ENCODE data around the gene CNNM4. TPM values are rescaled to one million over a fixed set of nuclear protein-coding genes. Genes with fewer than 3 reads are reported as not detected.
A peak's percentile ranks its signal among the peaks of the same experiment; 100 is the strongest.
"Not testable (repeated sequence)": the region's sequence is repeated elsewhere in the genome, so short reads cannot be mapped to it uniquely, and the experiment has no call there.

Gene CNNM4
- total RNA-seq, 2 experiments from 2014 or later: 8.2 to 8.3 TPM

DNA sequence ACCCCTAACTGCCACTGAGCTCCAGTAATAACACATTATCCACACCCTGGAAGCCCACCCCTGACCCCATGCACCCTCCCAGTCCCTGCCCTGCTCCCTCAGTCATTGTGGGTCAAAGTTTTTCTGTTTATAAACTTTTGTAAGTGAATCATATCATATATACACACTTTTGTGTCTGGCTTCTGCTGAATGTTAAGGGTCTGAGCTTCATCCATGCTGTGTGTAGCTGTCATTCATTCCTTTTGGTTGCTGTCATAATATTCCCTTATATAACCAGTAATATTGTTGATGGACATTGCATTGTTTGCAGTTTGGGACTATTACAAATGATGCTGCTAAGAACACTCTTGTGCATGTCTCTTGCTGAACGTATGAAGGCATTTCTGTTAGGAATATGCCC, 14.5 kb downstream of the CNNM4 start:
- ChIA-PET POLR2A (no interaction called here), CTCF (interaction anchor here (1.8 to 3.5 kb wide), 3 partner anchors 9 to 25 kb away, joined by 6 to 23 read pairs (median 10); partner anchors contain the start of gene CNNM4)
- no peaks in the 10 kb centered on the region for H3K36me3 Mint-ChIP-seq (ENCODE audit: low read depth)
- no peak for DNase-seq
- no peaks in the 10 kb centered on the region for H3K27me3 Mint-ChIP-seq
- H3K4me3 Mint-ChIP-seq: peak overlapping the region; percentile 2
- H3K27ac Mint-ChIP-seq: peak overlapping the region; percentile 44
- H3K4me1 Mint-ChIP-seq: peaks cover 29% of the 10 kb centered on the region
- H3K9me3 Mint-ChIP-seq: no peaks in the 10 kb centered on the region

DNA sequence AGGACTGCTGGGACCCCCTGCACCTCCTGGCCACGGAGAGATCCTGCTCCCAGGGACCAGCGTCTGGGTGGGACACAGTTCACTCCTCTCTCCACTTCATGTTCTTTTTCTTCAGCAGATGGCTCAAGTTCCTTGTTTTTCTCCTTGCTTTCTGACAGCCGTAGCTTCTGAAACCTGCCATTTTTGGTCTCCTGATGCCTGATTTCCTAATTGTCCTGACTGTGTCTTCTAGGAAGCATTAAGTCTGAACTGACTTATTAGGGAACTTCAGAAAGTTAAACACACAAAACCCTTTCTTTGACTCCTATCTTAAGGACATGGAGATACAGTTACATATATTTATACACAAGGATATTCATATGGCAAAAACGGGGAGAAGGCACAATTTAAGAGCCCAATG, 22.7 kb downstream of the CNNM4 start:
- no peaks in the 10 kb centered on the region for H3K9me3 Mint-ChIP-seq
- CTCF ChIA-PET: interaction anchor here (1.0 to 2.3 kb wide), 2 partner anchors 8 to 22 kb away, joined by 3 to 10 read pairs; no protein-coding TSS in a partner anchor

DNA sequence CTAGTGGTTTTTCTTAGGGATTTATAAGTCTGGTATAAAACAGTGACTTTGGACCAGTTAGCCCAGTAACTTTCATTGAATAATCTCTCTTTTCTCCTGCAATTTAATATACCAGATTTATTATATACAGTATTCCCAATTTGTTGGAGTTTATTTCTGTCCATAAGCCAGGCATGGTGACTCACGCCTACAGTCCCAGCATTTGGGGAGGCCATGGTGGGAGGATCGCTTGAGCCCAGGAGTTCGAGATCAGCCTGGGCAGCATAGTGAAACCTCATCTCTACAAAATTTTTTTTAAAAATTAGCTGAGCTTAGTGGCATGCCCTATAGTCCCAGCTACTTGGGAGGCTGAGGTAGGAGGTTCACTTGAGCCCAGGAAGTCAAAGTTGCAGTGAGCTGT, 26.7 kb downstream of the CNNM4 start:
- no peak overlapping the region for H3K27ac Mint-ChIP-seq
- no peaks in the 10 kb centered on the region for H3K9me3 Mint-ChIP-seq
- DNase-seq: no peak
- H3K4me1 Mint-ChIP-seq: no peaks in the 10 kb centered on the region
- CTCF ChIA-PET: interaction anchor here (0.9 to 1.5 kb wide), 4 partner anchors 19 to 166 kb away, joined by 3 to 5 read pairs (median 3); partner anchors contain the start of gene CNNM4
- no peak overlapping the region for H3K4me3 Mint-ChIP-seq
- peaks cover 2% of the 10 kb centered on the region for H3K27me3 Mint-ChIP-seq
- H3K36me3 Mint-ChIP-seq (ENCODE audit: low read depth): no peaks in the 10 kb centered on the region
- POLR2A ChIA-PET: no interaction called here

More for the DNA sequence above, 22.7 kb downstream of the CNNM4 start:
- H3K4me1 Mint-ChIP-seq: no peaks in the 10 kb centered on the region
- POLR2A ChIA-PET: interaction anchor here (0.7 kb wide), 1 partner anchor 183 kb away, joined by 3 read pairs; no protein-coding TSS in a partner anchor
- H3K27ac Mint-ChIP-seq: no peak overlapping the region
- H3K4me3 Mint-ChIP-seq: no peak overlapping the region
- peaks cover 2% of the 10 kb centered on the region for H3K27me3 Mint-ChIP-seq
- DNase-seq: no peak
- no peaks in the 10 kb centered on the region for H3K36me3 Mint-ChIP-seq (ENCODE audit: low read depth)

DNA sequence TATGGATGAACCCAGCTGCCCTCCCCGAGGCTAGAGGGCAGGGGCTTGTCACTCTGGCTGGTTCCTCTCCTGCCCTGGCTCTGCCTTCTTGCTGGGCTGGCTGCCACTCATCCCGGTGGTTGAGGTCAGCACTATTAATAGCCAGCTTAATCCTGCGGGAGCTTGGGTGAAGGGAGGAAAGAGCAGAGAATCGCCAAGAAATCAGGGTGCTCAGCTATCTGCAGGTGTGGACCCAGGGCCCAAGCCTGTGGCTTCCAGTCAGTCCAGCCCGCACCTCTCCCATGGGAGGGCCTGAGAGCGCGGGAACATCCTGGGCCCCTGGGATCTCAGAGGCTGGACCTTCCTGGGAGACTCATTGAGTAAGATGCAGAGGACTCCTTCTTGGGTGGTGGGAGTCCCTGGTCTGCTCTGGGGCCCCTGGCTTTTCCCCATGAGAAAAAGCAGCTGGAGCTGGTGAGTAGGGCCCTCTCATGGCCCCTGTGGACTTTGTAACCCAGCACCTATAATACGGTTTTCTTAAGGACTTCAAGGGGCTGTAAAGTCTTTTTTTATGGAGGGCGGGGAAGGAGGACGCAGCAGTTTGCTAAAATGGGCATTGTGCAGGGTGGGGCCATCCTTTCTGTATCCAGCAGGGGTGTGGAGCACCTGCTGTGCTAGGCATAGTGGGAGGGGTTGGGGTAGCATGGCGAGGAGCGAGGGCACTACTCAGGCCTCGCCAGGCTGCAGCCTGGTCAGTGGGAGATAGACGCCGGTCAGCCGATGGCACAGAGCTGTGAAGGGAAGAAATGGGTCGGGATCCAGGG, 27.9 kb downstream of the CNNM4 start:
- H3K4me1 Mint-ChIP-seq: no peaks in the 10 kb centered on the region
- ChIA-PET CTCF (interaction anchor here (1.1 to 1.9 kb wide), 4 partner anchors 10 to 27 kb away, joined by 3 to 5 read pairs (median 4); partner anchors contain the start of gene CNNM4), POLR2A (no interaction called here)
- H3K9me3 Mint-ChIP-seq: no peaks in the 10 kb centered on the region
- H3K4me3 Mint-ChIP-seq: no peak overlapping the region
- no peak for DNase-seq
- no peaks in the 10 kb centered on the region for H3K27me3 Mint-ChIP-seq
- no peaks in the 10 kb centered on the region for H3K36me3 Mint-ChIP-seq (ENCODE audit: low read depth)
- H3K27ac Mint-ChIP-seq: no peak overlapping the region

DNA sequence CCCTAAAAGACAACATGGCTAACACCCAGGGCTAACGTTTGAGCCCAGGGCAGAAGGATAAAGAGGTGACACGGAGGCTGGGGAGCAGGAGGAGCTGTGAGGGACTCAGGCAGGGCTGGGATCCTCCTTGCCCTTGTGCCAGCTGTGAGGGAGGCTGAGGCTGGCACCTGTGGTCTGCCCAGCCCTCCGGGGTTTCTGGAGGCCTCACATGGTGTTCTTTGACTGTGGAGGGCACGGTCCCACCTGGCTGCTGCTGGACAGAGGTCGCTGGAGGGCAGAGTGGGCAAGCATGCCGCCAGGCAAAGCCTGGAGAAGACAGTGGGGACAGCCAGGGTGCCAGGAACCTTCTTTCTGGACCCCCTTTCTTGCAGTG, 28.5 kb downstream of the CNNM4 start:
- Mint-ChIP-seq H3K27me3 (no peaks in the 10 kb centered on the region), H3K9me3 (no peaks in the 10 kb centered on the region), H3K4me1 (no peaks in the 10 kb centered on the region), H3K36me3 (ENCODE audit: low read depth) (no peaks in the 10 kb centered on the region), H3K27ac (no peak overlapping the region), H3K4me3 (no peak overlapping the region)
- POLR2A ChIA-PET: no interaction called here
- CTCF ChIA-PET: interaction anchor here (1.9 kb wide), 1 partner anchor 11 kb away, joined by 4 read pairs; no protein-coding TSS in a partner anchor
- DNase-seq: no peak

DNA sequence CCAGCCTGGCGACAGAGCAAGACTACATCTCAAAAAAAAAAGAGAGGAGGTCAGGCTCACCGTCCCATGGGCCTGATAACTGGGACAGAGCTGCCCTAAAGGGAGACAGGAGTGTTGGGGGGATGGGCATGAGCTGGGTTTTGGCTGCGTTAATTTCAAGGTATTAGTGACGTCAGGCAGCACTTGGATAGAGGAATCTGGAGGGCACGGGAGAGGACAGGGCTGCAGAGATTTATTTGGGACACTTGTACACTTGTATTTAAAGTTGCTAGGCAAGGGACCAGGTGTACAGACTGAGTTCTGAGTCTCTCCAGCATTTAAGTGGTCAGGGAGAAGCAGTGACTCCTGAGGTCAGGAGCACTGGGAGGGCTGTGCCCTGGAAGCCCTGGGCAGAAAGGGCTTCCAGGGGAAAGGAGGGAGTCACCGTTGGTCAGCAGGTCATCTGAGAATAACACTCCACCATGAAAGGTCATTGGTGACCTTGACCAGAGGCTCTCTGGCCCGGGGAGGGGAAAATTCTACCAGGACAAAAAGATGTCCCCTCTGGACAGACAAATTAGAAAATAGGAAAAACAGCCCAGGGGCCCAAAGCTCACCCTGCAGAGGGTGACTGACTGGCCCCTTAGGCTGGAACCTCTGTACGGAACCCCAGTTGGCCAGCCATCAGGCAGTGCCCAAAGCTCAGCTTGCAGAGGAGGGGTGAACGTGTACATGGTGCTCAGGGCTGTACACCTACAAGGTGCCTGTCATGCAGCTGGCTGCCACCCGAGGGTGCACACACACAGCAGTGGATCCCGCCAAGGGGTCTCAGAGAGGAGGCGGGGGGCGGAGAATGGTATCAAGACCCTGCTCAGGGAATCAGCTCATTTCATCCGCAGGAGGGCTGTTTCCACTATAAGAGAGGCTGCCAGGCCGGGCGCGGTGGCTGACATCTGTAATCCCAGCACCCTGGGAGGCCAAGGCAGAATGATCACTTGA, 32.4 kb downstream of the CNNM4 start:
- Mint-ChIP-seq H3K27ac (no peak overlapping the region), H3K4me1 (no peaks in the 10 kb centered on the region), H3K9me3 (no peaks in the 10 kb centered on the region), H3K27me3 (no peaks in the 10 kb centered on the region), H3K4me3 (no peak overlapping the region), H3K36me3 (ENCODE audit: low read depth) (no peaks in the 10 kb centered on the region)
- no peak for DNase-seq
- ChIA-PET CTCF (no interaction called here), POLR2A (interaction anchor here (0.6 to 0.7 kb wide), 2 partner anchors 168 to 199 kb away, joined by 3 to 4 read pairs; no protein-coding TSS in a partner anchor)

DNA sequence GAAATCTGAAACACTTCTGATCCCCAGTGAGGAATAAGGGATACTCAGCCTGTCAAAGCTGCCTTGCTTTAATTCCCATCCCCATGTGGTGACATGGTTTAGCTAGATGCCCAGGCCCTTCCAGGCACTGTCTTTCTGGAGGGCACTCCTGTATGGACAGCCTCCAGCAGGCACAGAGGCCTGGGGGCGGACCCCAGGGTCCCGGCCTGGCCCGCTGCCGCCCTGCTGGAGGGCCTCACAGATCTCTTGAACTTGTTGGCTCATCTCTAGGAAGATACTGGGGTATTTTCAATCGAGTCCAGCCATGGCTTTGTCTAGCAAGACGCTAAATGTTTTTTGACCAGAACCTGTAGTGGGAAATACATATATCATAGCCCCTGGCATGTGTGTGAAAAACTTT, 34.4 kb downstream of the CNNM4 start:
- H3K27ac Mint-ChIP-seq: no peak overlapping the region
- DNase-seq: no peak
- no peak overlapping the region for H3K4me3 Mint-ChIP-seq
- CTCF ChIA-PET: no interaction called here
- H3K36me3 Mint-ChIP-seq (ENCODE audit: low read depth): no peaks in the 10 kb centered on the region
- no peaks in the 10 kb centered on the region for H3K4me1 Mint-ChIP-seq
- POLR2A ChIA-PET: no interaction called here
- H3K27me3 Mint-ChIP-seq: no peaks in the 10 kb centered on the region
- no peaks in the 10 kb centered on the region for H3K9me3 Mint-ChIP-seq

DNA sequence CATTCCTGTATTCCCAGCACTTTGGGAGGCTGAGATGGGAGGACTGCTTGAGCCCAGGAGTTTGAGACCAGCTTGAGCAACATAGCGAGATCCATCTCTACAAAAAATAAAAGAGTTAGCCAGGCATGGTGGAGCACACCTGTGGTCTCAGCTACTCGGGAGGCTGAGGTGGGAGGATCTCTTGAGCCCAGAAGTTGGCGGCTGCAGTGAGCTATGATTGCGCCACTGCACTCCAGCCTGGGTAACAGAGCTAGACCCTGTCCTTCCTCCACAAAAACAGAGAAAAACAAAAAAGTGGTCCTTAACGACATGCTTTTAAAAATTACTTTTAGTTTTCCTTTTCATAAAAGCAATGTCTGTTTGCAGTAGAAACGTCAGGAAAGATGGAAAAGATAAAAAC, 35.8 kb downstream of the CNNM4 start:
- H3K4me1 Mint-ChIP-seq; CTCF ChIA-PET; H3K27me3 Mint-ChIP-seq; H3K4me3 Mint-ChIP-seq; POLR2A ChIA-PET; H3K9me3 Mint-ChIP-seq; H3K27ac Mint-ChIP-seq; H3K36me3 Mint-ChIP-seq (ENCODE audit: low read depth); DNase-seq: not testable (repeated sequence)

DNA sequence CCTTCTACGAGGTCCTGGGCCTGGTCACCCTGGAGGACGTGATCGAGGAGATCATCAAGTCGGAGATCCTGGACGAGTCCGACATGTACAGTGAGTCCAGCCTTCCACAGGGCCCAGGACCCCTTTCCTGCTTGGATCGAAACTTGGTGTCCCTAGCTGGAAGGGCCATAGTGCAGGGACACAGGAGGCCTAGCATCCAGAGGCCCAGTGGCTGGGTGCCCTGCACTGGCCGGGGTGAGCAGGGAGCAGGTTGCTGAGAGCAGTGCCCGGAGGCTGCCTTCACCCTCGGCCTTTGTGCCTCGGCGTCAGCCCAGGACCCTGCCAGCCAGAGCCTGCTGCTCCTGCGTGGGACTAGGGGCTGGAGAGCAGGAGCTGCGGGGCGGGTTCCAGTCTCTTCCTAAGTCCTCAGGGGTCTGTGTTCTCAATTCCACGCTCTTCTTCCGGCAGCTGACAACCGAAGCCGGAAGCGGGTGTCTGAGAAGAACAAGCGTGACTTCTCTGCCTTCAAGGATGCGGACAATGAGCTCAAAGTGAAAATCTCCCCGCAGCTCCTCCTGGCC, 36.4 kb downstream of the CNNM4 start:
- Mint-ChIP-seq H3K27ac (no peak overlapping the region), H3K4me3 (no peak overlapping the region)
- CTCF ChIA-PET: interaction anchor here (1.0 kb wide), 1 partner anchor 48 kb away, joined by 3 read pairs; no protein-coding TSS in a partner anchor

DNA sequence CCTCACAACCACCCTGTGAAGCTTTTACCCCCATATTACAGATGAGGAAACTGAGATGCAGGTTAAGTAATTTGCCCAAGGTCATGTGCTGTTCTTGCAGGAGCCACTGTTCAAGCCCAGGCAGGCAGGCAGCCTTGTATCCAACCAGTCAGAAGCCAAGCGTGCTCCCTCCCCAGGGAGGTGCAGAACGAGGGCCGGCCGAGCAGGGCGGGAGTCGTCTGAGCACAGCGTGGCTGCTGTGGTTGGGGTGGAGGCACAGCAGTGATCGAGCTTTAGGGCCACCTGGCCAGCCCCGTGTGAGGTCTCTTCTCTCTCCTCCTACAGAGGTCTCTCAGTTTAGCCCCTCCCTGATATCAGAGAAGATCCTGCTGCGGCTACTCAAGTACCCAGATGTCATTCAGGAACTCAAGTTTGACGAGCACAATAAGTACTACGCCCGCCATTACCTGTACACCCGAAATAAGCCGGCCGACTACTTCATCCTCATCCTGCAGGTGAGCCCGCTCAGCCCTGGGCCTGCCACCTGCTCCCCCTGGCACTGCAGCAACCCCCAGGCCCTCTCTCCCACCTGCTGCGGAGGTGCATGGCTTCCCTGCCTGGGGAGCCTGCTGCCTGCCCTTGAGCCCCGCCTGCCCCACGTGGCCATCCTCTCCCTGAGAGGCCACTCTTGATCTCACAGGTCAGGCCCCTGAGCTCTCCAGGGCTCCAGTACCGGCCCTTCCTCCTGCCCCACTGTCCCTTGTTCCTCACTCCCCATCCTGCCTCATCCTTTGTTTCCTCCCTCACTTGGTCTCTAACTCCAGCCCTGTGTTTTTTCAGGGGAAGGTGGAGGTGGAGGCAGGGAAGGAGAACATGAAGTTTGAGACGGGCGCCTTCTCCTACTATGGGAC, 38.3 kb downstream of the CNNM4 start:
- POLR2A ChIA-PET: no interaction called here
- no peak overlapping the region for H3K4me3 Mint-ChIP-seq

More for the DNA sequence above, 36.4 kb downstream of the CNNM4 start:
- Mint-ChIP-seq H3K9me3 (no peaks in the 10 kb centered on the region), H3K27me3 (no peaks in the 10 kb centered on the region), H3K4me1 (no peaks in the 10 kb centered on the region), H3K36me3 (ENCODE audit: low read depth) (no peaks in the 10 kb centered on the region)
- POLR2A ChIA-PET: no interaction called here
- no peak for DNase-seq

DNA sequence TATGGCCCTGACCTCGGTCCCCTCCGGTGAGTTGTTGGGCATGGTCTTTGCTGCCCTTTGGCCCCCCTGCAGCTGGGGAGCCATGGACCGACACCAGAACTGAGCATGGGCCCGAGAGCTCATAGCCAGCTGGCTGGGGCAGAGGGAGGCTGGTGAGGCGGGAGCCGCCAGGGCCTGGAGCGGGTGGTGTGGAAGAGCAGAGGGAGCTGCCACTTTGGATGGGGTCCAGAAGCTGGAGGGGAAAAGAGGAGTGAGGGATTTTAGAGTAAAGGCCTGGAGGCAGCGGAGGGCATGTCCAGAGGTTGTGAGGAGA, 38.9 kb downstream of the CNNM4 start:
- H3K27ac Mint-ChIP-seq: no peak overlapping the region
- ChIA-PET CTCF (interaction anchor here (0.6 to 2.0 kb wide), 4 partner anchors 11 to 392 kb away, joined by 3 to 5 read pairs (median 4); no protein-coding TSS in a partner anchor), POLR2A (no interaction called here)
- no peaks in the 10 kb centered on the region for H3K27me3 Mint-ChIP-seq
- H3K36me3 Mint-ChIP-seq (ENCODE audit: low read depth): no peaks in the 10 kb centered on the region
- no peaks in the 10 kb centered on the region for H3K9me3 Mint-ChIP-seq
- no peak for DNase-seq
- H3K4me1 Mint-ChIP-seq: no peaks in the 10 kb centered on the region
- no peak overlapping the region for H3K4me3 Mint-ChIP-seq

More for the DNA sequence above, 38.3 kb downstream of the CNNM4 start:
- H3K27me3 Mint-ChIP-seq: no peaks in the 10 kb centered on the region
- no peaks in the 10 kb centered on the region for H3K9me3 Mint-ChIP-seq
- no peaks in the 10 kb centered on the region for H3K36me3 Mint-ChIP-seq (ENCODE audit: low read depth)
- CTCF ChIA-PET: interaction anchor here (0.6 to 1.6 kb wide), 3 partner anchors 10 to 314 kb away, joined by 3 to 4 read pairs (median 3); partner anchors contain the start of gene ANKRD36
- no peaks in the 10 kb centered on the region for H3K4me1 Mint-ChIP-seq
- DNase-seq: no peak
- H3K27ac Mint-ChIP-seq: no peak overlapping the region

Measured in activated CD4-positive, alpha-beta T cell treated with anti-CD3 and anti-CD28 coated beads, Interleukin-2, amount 10 ng/mL, durations not matched to agents 7 days and 5 days (primary cell).